MCF 10A (cell line): ENCODE results near the gene CBARP. TPM values are rescaled to one million over a fixed set of nuclear protein-coding genes. Genes with fewer than 3 reads are reported as not detected.

Experiments
- BruUV-seq: library from RNA; stranded (reverse); fragments of 400-500 nt; replicated peaks from 2 replicates; lab custom pipeline; 2021; lab: Mats Ljungman, UMichigan
- CTCF ChIA-PET: fragments of 300-600 bp; sonication (Branson Sonifier 250); formaldehyde crosslinking; extraction: SDS; loops from one replicate; lab custom pipeline; 2021; ENCODE audit warnings: antibody characterized with exemption, inconsistent platforms; lab: Yijun Ruan, JAX
- POLR2A ChIA-PET: fragments of 300-600, 350-650 bp; sonication (Branson Sonifier 250); formaldehyde crosslinking; extraction: SDS; loops from one replicate; lab custom pipeline; 2020; ENCODE audit warnings: antibody characterized with exemption, inconsistent platforms; lab: Yijun Ruan, JAX
- DNase-seq: peaks from one replicate; pipeline ENCODE4 v3.0.0-alpha.2; 2018; ENCODE audit not compliant: unreplicated experiment
- H3K27ac Mint-ChIP-seq: one replicate; pipeline ENCODE4 v1.8.0; 2022; ENCODE audit warnings: mild to moderate bottlenecking, low read depth, mixed read lengths; ENCODE audit not compliant: unreplicated experiment
- H3K27me3 Mint-ChIP-seq: one replicate; pipeline ENCODE4 v1.8.0; 2022; ENCODE audit warnings: mixed read lengths; ENCODE audit not compliant: insufficient read depth, unreplicated experiment
- H3K36me3 Mint-ChIP-seq: one replicate; pipeline ENCODE4 v1.8.0; 2022; ENCODE audit warnings: mild to moderate bottlenecking, moderate library complexity, mixed read lengths; ENCODE audit not compliant: insufficient read depth, unreplicated experiment
- H3K4me1 Mint-ChIP-seq: one replicate; pipeline ENCODE4 v1.8.0; 2022; ENCODE audit warnings: mixed read lengths; ENCODE audit not compliant: insufficient read depth, unreplicated experiment
- H3K4me3 Mint-ChIP-seq: one replicate; pipeline ENCODE4 v1.8.0; 2022; ENCODE audit warnings: mild to moderate bottlenecking, moderate library complexity, mixed read lengths; ENCODE audit not compliant: unreplicated experiment
- H3K9me3 Mint-ChIP-seq: one replicate; pipeline ENCODE4 v1.8.0; 2022; ENCODE audit warnings: mixed read lengths; ENCODE audit not compliant: unreplicated experiment
- CTCF ChIP-seq: fragments of 200-600 bp; IDR thresholded peaks from one replicate; pipeline ENCODE4 v1.8.0; 2022; ENCODE audit warnings: antibody characterized with exemption, mild to moderate bottlenecking; ENCODE audit not compliant: unreplicated experiment
- intact Hi-C: fragments of 100-400 bp; cut with micrococcal nuclease; formaldehyde crosslinking; loops from 2 replicates; pipeline ENCODE4 v1.14.1; 2022
- total RNA-seq: library from RNA; stranded (reverse); gene quantifications from 2 replicates; pipeline ENCODE4 v1.2.3, GENCODE V29; 2022

CBARP gene
- total RNA-seq, 1 experiment from 2014 or later, result 7.0 TPM

DNA sequence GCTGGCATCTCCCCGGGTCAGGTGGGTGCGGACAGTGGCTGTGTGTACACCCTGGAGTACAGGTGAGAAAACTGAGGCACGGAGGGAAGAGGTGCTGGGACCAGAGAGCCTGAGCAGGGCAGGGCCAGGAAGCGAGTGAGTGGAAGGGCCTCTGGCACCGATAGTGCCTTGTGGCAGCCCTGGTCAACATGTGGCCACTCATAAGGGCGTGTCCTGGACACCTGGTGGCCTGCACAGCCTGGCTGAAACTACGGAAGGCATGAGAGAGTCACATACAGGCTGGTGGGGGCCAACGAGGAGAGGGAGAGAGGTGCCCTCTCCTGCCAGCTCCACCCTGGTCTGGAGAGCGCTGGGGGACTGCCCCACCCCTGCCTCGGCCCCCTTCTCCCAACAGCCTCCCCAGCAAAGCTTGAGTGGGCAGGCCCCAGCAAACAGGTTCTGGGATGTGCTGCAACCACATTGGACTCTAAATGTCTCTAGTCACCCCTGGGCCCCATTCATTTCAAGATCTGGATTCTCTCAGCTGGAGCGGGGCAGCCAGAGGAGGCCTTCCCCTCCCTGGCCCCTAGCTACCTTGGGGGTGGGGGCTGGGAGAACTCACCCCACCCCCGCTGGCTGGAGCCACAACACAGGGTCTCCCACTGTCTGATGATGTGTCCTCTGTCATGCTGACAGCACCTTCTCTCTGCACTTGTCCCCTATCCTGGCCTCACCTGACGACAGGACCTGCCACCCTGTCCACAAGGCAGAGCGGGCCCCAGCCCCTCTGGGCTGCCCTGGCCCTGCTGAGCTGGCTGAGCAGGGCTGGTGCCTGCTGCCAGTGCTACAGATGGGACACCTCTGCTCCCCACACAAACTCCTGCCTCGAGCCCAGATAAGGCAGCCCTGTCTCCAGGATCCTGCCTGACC is 5.8 kb downstream of the CBARP start:
- Mint-ChIP-seq H3K4me3 (no peak overlapping the region), H3K36me3 (peaks cover 7% of the 10 kb centered on the region), H3K4me1 (peaks cover 14% of the 10 kb centered on the region), H3K27ac (peak overlapping the region; percentile 27), H3K27me3 (no peaks in the 10 kb centered on the region), H3K9me3 (no peaks in the 10 kb centered on the region)
- DNase-seq, result no peak
- POLR2A ChIA-PET, result interaction anchor here (0.6 to 1.0 kb wide), 3 partner anchors 15 to 128 kb away, joined by 3 to 4 read pairs (median 4); partner anchors contain the start of gene GPX4
- intact Hi-C loops, result no loop called here
- CTCF ChIA-PET, result interaction anchor here (0.5 to 0.7 kb wide), 3 partner anchors 14 to 81 kb away, joined by 3 to 4 read pairs (median 4); no protein-coding TSS in a partner anchor
- TF ChIP-seq CTCF, result no peak
- no TSS peak for BruUV-seq

DNA sequence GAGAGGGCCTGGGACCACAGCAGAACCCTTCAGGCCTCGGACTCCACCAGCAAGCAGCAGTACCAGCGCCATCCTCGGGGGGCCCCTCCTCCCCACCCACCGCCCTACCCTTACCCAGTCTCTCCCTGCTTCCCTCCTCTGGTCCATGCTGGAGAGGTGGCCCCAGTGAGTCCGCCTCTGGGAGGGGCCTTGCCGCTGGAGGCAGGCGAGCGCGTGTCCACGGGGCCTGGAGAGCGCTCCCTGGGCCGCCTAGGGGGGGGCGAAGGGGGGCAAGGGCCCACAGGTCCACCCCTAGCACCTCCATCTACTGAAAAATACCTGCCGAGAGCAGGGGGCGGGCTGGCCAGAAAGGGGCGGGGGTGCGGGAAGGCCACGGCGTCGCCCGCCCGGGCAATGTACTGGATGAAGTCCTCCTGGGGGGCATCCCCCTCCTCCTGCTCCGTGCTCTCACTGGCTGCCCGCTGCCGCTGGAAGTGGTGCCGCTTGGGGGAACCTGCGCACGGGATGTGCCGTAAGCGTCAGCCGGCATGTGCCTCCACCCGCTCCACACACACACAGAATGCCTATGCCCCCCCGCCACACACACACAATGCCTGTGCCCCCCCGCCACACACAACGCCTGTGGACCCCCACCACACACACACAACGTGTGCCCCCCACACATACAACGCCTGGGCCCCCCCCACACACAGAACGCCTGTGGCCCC is 6.9 kb downstream of the CBARP start:
- no peak for DNase-seq
- H3K4me3 Mint-ChIP-seq, result no peak overlapping the region
- peaks cover 14% of the 10 kb centered on the region for H3K4me1 Mint-ChIP-seq
- TF ChIP-seq CTCF, result no peak
- H3K27me3 Mint-ChIP-seq, result no peaks in the 10 kb centered on the region
- intact Hi-C loops, result no loop called here
- CTCF ChIA-PET, result no interaction called here
- H3K36me3 Mint-ChIP-seq, result peaks cover 10% of the 10 kb centered on the region
- POLR2A ChIA-PET, result no interaction called here
- no peaks in the 10 kb centered on the region for H3K9me3 Mint-ChIP-seq
- BruUV-seq, result no TSS peak
- H3K27ac Mint-ChIP-seq, result no peak overlapping the region

- CTCF ChIA-PET, result interaction anchor here (0.5 kb wide), 1 partner anchor 36 kb away, joined by 3 read pairs; no protein-coding TSS in a partner anchor
Measured at GRCh38 chr19:1229924-1230782, 7.7 kb downstream of the CBARP start.

More at GRCh38 chr19:1229924-1230782, 7.7 kb downstream of the CBARP start:
- DNase-seq, result no peak
- intact Hi-C loops, result no loop called here
- no TSS peak for BruUV-seq
- peaks cover 10% of the 10 kb centered on the region for H3K36me3 Mint-ChIP-seq
- no peak overlapping the region for H3K27ac Mint-ChIP-seq
- no peak for TF ChIP-seq CTCF
- no peaks in the 10 kb centered on the region for H3K9me3 Mint-ChIP-seq
- POLR2A ChIA-PET, result interaction anchor here (0.7 kb wide), 1 partner anchor 14 kb away, joined by 3 read pairs; no protein-coding TSS in a partner anchor
- H3K27me3 Mint-ChIP-seq, result no peaks in the 10 kb centered on the region
- H3K4me1 Mint-ChIP-seq, result peaks cover 14% of the 10 kb centered on the region
- no peak overlapping the region for H3K4me3 Mint-ChIP-seq
